H54 (cell line): ENCODE results near the gene SERTAD4.
"Not testable (repeated sequence)": the region's sequence is repeated elsewhere in the genome, so short reads cannot be mapped to it uniquely, and the experiment has no call there.

Source experiments
- DNase-seq: peaks from one replicate; pipeline ENCODE4 v3.0.0; 2011; ENCODE audit warnings: low spot score, mixed read lengths; ENCODE audit not compliant: insufficient read length
- FAIRE-seq: peaks from 3 replicates; lab custom pipeline; 2011; peaks lifted over from hg19 to GRCh38; lab: Jason Lieb, UNC
- POLR2A ChIP-seq: IDR thresholded peaks from 2 replicates; pipeline ENCODE4 v1.6.1; 2011; ENCODE audit warnings: low read depth, mild to moderate bottlenecking, low read length

The SERTAD4 gene

GRCh38 chr1:210259561-210259960 lies 27.0 kb downstream of the SERTAD4 start:
- no peak for DNase-seq
- no peak for FAIRE-seq
- TF ChIP-seq POLR2A, result no peak

- no peak for TF ChIP-seq POLR2A
- FAIRE-seq (no peak), DNase-seq (no peak)
These were observed 27.5 kb downstream of the SERTAD4 start for GRCh38 chr1:210260096-210260495.

GRCh38 chr1:210262167-210262896 lies 29.7 kb downstream of the SERTAD4 start:
- DNase-seq (no peak), FAIRE-seq (no peak)
- TF ChIP-seq POLR2A, result no peak

GRCh38 chr1:210262897-210263272 lies 30.3 kb downstream of the SERTAD4 start:
- DNase-seq (no peak), FAIRE-seq (no peak)
- no peak for TF ChIP-seq POLR2A

GRCh38 chr1:210263963-210264362 lies 31.4 kb downstream of the SERTAD4 start:
- FAIRE-seq (no peak), DNase-seq (no peak)
- TF ChIP-seq POLR2A, result no peak

- DNase-seq (no peak), FAIRE-seq (no peak)
- no peak for TF ChIP-seq POLR2A
These were observed 32.1 kb downstream of the SERTAD4 start for GRCh38 chr1:210264496-210265380.

GRCh38 chr1:210265392-210265955 lies 32.9 kb downstream of the SERTAD4 start:
- DNase-seq, FAIRE-seq: not testable (repeated sequence)

GRCh38 chr1:210269981-210270380 lies 37.4 kb downstream of the SERTAD4 start:
- DNase-seq (no peak), FAIRE-seq (no peak)
- no peak for TF ChIP-seq POLR2A

GRCh38 chr1:210272666-210273065 lies 40.1 kb downstream of the SERTAD4 start:
- DNase-seq (no peak), FAIRE-seq (no peak)
- TF ChIP-seq POLR2A, result no peak

- no peak for FAIRE-seq
- DNase-seq, result no peak
These were observed 47.6 kb downstream of the SERTAD4 start for GRCh38 chr1:210280221-210280620.

GRCh38 chr1:210288116-210288515 lies 55.5 kb downstream of the SERTAD4 start:
- TF ChIP-seq POLR2A, result no peak
- DNase-seq, result no peak
- no peak for FAIRE-seq

More at GRCh38 chr1:210280221-210280620, 47.6 kb downstream of the SERTAD4 start:
- TF ChIP-seq POLR2A, result no peak

GRCh38 chr1:210289248-210289647 lies 56.7 kb downstream of the SERTAD4 start:
- DNase-seq (no peak), FAIRE-seq (no peak)
- no peak for TF ChIP-seq POLR2A

- FAIRE-seq, result no peak
- DNase-seq, result no peak
- TF ChIP-seq POLR2A, result no peak
These were observed 58.6 kb downstream of the SERTAD4 start for GRCh38 chr1:210291081-210291764.

GRCh38 chr1:210291786-210292230 lies 59.2 kb downstream of the SERTAD4 start:
- no peak for FAIRE-seq
- no peak for TF ChIP-seq POLR2A
- no peak for DNase-seq
